M059J (cell line): Measurements from ENCODE around the gene MLC1. TPM values are rescaled to one million over a fixed set of nuclear protein-coding genes. Genes with fewer than 3 reads are reported as not detected.

Experiments used
- DNase-seq: peaks from one replicate; pipeline ENCODE4 v3.0.0-alpha.2; 2012; ENCODE audit warnings: low read depth
- total RNA-seq: library from RNA; depleted of rRNA; stranded (reverse); fragments of >200 nt; shearing (Covaris generic); gene quantifications from 2 replicates; pipeline ENCODE4 v1.2.3, GENCODE V29; 2014

Gene MLC1
- total RNA-seq, 1 experiment from 2014 or later = 0.52 TPM

DNA sequence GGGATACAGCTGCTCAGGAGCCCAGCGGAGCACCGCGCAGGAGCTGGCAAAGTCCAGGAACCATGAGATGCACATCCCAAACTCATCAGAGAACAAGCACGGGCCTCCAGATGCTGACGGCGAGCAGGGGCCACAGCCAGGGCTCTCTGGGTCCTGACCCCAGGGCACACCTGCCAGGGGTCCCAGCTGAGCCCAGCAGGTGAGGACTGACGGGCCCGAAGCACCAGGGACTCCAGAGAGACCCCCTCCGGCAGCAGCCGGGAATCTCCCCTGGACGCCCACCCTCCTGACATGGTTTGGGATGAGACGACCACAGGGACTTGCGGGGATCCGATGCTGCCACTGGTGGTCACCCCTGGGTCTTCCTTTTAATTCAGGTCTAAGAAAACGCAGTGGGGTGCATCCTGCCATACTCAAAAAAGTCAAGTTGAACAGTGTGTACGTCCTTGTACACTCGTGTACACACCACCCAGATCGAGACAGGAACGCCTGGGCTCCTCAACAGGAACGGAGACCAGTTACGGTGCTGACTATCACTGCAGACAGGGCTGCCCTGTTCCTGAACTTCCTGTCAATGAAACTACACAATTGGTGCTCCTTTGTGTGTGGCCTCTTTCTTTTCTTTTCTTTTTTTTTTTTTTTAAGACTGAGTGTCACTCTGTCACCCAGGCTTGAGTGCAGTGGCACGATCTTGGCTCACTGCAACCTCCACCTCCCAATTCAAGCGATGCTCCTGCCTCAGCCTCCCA lies 49.1 kb downstream of the MLC1 start:
- no peak for DNase-seq

DNA sequence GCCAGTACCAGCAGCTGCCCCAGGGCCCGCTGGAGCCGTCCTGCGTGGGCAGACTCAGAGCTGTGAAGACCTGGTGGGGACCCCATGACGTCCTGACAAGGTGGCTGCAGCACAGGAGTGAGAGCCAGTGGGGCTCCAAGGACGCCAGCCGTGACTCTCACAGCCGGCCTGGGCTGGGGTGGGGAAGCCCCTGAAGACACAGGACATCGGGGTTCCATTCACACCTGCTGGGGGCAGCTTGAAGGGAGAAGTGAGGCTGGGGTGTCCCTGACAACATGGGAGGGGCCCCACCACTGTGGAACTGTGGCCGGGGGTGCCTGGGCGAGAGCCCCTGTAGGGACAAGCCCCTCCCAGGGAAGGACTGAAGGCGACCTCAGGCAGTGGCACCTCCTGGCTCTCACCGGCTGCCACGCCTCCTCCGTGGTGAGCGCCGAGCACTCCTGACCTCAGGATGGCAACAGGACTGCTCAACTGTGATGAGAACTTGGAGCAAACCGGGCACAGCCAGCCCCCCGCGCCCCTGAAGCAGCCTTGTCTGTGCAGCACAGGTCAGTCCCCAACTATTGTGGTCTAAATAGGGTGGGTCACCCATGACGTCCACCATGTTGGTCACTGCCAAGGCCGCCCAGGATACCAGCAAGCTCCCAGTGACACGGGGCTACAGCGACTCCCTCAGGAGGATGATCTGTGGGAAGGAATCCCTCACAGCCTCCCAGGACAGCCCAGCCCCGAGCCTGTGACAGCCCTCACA lies 49.9 kb downstream of the MLC1 start:
- no peak for DNase-seq

- peak; percentile 31 for DNase-seq
Measured at GRCh38 chr22:50034126-50035081, 50.8 kb downstream of the MLC1 start.

DNA sequence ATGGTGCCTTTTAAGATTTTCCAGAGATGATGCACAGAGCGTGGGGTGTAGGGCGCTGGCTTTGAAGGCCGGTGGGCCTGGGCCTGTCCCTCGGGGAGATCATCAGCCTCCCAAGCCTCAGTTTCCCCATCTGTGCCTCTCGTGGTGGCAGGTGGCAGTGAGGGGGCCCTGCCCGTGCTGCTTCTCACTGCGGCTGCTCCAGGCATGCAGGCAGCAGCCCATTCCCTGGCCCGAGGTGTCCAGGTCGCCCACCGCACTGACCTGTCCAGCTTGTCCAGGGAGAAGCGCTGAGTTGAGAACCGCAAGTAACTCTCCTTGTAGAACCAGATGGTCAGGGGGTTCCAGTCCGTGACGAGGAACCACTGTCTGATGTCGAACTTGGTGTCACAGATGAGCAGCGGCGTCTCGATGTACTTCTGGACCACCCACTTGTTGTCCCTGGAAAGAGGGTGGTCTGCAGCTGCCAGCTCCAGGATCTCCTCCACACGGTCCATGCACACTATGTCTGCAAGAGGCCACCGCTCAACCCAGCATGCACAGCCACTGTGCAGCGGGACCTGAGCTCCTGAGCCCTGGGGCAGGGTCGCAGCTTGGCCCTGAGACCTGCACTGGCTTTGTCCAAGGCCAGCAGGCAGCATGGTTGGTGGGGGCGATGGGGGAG lies 52.2 kb downstream of the MLC1 start:
- DNase-seq = no peak

DNA sequence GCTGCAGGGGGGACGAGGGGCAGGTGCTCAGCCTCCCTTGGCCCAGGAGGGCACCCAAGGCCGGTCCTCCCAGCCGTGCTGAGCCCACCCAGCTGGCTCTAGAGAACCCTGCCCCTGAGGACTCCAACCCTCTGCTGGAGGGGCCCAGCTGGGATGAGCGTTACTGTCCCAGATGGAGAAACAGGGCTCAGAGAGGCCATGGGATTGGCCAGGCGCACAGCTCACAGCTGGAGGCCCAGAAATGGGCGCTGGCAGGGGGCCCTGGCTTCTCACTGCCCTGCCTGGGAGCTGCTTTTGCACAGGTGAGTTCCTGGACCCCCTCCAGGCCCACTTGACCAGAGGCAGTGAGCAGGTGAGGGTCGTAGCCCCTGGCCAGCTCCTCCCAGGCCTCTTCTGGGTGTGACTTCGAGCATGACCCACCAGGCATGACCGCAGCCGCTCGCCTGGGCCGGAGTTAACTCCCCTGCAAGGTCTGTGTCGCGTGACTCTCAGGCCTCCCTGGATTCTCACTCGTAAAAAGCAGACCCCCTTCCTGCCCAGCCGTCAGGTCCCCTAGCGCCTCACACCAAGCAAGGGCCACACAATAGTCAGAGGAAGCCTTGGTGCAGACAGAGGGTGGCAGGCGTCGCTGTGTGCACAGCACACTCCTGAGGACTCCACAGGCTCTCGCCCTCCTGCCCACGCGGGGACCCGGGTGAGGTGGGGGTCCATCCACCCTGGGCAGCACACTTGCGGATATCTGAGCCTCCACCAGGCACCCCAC lies 52.9 kb downstream of the MLC1 start:
- DNase-seq = no peak

DNA sequence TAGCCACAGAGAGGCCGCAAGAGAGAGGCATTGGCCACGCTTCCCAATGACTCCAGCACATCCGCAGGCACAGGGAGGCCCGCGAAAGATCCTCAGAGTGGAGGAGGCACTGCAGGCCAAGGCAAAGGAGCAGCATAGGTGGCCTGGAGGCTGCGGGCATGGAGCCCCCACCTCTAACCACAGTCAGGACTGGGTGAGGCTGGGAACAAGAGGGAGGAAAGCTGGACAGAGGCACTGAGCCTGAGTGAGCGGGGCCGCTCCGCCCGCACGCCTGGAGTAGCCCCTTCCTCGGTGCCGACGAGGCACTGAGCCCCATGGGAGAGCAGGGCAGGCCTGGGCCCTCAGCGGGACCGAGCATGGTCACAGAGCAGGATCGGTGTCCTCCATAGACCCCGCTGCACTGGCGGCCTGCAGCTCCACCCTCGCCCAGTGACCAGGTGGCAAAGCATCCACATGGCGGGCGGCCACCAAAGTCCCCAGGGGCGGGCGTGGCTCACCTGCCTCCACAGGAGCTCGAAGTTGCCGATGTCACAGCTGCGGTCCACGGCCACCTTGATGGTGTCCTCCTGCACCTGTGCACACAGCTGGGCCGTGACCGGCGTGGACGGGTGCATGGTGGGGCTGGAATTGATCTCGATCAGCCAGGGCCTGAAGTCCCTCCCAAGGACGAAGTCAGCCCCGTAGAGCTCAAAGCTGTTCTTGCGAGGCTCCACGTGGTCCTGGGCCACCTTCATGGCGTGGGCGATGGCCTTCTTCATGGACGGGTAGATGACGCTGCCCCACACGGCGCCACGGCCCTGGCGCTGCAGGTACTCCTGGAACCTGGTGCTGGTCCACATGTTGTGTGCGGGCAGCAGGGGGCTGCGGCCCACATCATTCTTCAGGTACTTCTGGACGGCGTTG lies 53.8 kb downstream of the MLC1 start:
- DNase-seq = no peak

DNA sequence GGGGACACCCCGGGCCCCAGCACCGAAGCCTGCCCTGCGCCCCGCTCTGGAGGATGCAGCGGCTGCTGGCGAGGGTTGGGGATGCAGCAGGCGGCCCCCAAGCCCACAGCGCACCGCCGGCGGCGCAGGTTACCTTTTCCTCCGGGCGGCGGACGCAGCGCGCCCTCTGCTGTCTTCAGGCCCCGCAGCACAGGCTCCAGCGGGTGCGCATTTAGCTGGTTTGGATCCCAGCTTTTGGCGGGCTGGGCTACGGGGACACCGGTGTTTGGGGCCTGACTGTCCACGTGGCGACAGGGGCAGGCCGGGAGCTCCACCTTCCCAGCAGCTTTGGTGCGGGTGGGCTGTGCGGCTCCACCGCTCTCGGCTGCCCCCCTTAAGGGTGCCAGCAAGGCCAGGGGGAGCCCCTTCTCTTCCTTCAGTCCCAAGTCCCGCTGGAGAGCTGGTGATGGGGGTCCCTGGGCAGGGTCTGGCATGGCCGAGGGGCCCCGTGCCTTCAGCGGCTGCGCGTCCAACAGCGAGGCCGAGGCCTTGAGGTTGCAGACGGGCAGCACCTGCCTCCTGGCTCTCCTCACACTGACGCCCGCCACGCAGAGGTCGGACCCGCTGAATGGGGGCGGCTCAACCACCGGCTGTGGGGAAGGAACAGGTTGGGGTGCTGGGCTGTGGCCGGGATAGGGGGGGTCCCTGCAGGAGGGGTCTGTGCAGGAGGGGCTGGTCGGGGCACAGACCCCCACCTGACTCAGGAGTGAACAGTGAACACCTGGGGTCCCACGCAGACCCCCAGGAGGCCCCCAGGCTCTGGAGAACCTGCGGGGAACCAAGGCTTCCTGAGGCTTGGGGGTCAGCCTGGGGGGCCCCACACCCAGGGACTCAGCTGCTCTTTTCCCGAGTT lies 54.7 kb downstream of the MLC1 start:
- peak; percentile 78 for DNase-seq

- peak; percentile 97 for DNase-seq
Measured at GRCh38 chr22:50027639-50028537, 57.3 kb downstream of the MLC1 start.

- DNase-seq = no peak
Measured at GRCh38 chr22:50025993-50026392, 59.2 kb downstream of the MLC1 start.

- no peak for DNase-seq
Measured at GRCh38 chr22:50022171-50022819, 62.9 kb downstream of the MLC1 start.

GRCh38 chr22:50020606-50021005 lies 64.6 kb downstream of the MLC1 start:
- no peak for DNase-seq

GRCh38 chr22:50019316-50019715 lies 65.9 kb downstream of the MLC1 start:
- DNase-seq = no peak

DNA sequence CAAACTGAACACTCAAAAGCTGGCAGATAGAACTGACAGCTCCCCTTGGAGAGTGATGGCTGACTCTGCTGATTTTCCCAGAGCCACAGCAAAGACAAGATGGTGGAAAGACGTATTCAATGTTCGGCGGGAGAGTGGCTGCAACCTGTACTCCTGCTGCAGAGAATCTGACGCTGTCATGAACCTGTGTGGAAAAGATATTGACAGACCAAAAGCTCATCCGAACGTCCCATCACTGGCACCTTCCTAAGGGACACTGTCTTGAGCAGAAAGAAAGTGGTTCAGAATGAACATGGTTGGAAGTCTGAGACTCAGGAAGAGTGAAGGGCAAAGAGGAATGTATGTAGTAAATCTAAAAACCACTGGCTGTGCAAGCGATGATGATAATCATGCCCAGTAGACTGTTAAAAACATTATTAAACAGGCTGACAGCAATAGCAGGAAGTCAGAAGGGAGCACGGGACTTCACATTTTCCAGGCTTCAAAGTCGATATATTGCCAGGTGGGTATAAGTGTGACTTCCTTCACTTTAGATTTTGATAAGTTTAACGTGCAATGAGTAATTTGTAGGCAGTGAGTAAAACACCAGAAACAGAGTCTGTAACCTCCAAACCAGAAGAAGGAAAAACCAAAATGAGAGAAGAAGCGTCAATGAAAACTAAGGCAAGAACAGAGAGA lies 66.5 kb downstream of the MLC1 start:
- no peak for DNase-seq

DNA sequence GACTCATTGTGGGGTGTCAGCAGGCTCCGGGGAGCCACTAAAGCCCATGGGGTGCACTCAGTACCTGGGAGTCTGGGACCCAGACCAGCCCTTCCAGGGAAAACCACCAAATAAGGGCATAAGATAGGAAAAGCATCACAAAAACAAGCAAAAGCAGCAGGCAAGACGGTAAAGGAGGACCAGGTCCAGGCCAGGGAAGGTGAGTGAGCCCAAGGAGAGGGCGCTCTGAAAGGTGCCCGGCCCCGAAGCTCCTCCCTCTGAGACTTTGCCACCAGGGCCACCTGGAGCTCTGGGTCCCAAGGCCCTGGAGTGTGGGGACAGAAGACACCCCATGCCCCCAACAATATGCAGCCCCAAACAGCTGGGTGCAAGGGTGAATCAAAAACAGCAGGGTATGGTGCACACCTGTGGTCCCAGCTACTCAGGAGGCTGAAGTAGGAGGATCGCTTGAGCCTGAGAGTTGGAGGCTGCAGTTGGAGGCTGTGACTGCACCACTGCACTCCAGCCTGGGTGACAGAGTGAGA lies 67.5 kb downstream of the MLC1 start:
- no peak for DNase-seq

GRCh38 chr22:50016988-50017700 lies 68.1 kb downstream of the MLC1 start:
- peak; percentile 85 for DNase-seq
